GM21528 (cell line): ENCODE results near the gene ZFPM1.

Source experiments
- ATAC-seq: cut with Tn5 transposase; IDR thresholded peaks from one replicate; pipeline ENCODE4 v1.9.1; 2021; ENCODE audit warnings: mild to moderate bottlenecking, moderate library complexity; ENCODE audit not compliant: unreplicated experiment, low FRiP score

The ZFPM1 gene

DNA sequence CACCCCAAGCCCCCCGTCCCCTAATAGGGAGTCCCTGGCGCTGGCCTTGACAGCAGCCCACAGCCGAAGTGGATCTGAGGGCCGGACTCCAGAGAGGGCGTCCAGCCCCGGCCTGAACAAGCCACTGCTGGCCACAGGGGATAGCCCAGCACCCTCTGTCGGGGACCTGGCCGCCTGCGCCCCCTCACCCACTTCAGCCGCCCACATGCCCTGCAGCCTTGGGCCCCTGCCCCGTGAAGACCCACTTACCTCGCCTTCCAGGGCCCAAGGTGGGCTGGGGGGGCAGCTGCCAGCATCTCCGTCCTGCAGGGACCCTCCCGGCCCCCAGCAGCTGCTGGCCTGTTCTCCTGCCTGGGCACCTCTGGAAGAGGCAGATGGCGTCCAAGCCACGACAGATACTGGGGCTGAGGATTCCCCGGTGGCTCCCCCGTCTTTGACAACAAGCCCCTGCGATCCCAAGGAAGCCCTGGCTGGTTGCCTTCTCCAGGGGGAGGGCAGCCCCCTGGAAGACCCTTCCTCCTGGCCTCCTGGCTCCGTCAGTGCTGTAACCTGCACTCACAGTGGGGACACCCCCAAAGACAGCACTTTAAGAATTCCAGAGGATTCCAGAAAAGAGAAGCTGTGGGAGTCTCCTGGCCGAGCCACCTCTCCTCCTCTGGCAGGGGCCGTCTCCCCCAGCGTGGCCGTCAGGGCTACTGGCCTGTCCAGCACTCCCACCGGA lies 19.3 kb upstream of the ZFPM1 start:
- ATAC-seq = no peak

DNA sequence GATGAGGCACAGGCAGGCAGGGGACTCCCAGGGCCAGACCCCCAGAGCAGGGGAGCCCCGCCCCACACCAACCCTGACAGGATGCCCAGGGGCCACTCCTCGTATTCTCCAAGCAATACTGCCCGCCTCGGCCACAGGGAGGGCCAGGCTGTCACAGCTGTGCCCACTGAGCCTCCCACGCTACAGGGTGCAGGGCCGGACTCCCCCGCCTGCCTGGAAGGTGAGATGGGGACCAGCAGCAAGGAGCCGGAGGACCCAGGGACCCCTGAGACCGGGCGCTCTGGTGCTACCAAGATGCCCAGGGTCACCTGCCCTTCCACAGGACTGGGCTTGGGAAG lies 18.8 kb upstream of the ZFPM1 start:
- ATAC-seq = no peak

DNA sequence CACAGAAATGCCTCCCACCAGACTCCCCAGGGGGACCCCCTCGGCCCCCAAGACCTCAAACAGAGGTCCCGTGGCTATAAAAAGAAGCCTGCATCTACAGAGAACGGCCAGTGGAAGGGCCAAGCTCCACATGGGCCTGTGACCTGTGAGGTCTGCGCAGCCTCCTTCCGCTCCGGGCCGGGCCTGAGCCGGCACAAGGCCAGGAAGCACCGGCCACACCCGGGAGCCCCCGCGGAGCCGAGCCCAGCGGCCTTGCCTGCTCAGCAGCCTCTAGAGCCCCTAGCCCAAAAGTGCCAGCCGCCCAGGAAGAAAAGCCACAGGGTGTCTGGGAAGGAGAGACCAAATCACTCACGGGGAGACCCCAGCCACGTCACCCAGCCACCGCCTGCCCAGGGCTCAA lies 18.3 kb upstream of the ZFPM1 start:
- ATAC-seq = no peak

DNA sequence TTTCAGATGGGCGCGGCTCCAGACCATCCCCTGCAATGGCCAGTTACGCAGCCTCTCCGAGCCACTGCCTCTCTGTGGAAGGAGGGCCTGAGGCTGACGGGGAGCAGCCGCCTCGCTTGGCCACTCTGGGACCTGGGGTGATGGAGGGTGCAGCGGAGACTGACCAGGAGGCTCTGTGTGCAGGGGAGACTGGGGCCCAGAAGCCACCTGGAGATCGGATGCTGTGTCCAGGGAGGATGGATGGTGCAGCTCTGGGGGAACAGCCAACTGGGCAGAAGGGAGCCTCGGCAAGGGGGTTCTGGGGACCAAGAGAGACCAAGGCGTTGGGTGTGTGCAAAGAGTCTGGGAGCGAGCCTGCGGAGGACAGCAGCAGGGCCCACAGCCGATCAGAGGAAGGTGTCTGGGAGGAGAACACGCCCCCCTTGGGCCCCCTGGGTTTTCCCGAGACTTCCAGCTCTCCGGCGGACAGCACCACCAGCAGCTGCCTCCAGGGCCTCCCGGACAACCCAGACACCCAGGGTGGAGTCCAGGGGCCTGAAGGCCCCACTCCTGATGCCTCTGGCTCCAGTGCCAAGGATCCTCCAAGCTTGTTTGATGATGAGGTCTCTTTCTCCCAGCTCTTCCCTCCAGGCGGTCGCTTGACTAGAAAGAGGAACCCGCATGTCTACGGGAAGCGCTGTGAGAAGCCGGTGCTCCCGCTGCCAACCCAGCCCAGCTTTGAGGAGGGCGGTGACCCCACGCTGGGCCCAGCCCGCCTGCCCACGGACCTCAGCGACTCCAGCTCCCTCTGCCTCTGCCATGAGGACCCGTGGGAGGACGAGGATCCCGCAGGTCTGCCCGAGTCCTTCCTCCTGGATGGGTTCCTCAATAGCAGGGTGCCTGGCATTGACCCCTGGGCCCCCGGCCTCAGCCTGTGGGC lies 17.4 kb upstream of the ZFPM1 start:
- no peak for ATAC-seq

DNA sequence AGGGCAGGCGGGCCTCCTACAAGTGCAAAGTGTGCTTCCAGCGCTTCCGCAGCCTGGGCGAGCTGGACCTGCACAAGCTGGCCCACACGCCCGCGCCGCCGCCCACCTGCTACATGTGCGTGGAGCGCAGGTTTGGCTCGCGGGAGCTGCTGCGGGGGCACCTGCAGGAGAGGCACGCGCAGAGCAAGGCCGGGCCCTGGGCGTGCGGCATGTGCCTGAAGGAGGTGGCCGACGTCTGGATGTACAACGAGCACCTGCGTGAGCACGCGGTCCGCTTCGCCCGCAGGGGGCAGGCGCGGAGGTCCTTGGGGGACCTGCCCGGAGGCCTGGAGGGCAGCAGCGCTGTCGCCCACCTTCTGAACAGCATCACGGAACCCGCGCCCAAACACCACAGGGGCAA lies 16.3 kb upstream of the ZFPM1 start:
- no peak for ATAC-seq

DNA sequence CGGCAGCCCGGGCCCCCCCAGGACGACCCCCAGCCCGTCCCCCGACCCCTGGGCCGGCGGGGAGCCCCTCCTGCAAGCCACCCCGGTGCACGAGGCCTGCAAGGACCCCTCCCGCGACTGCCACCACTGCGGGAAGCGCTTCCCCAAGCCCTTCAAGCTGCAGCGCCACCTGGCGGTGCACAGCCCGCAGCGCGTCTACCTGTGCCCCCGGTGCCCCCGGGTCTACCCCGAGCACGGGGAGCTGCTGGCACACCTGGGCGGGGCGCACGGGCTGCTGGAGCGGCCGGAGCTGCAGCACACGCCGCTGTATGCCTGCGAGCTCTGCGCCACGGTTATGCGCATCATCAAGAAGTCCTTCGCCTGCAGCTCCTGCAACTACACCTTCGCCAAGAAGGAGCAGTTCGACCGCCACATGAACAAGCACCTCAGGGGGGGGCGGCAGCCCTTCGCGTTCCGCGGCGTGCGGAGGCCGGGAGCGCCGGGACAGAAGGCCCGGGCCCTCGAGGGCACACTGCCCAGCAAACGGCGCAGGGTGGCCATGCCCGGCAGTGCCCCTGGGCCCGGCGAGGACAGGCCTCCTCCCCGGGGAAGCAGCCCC lies 15.6 kb upstream of the ZFPM1 start:
- ATAC-seq = no peak

DNA sequence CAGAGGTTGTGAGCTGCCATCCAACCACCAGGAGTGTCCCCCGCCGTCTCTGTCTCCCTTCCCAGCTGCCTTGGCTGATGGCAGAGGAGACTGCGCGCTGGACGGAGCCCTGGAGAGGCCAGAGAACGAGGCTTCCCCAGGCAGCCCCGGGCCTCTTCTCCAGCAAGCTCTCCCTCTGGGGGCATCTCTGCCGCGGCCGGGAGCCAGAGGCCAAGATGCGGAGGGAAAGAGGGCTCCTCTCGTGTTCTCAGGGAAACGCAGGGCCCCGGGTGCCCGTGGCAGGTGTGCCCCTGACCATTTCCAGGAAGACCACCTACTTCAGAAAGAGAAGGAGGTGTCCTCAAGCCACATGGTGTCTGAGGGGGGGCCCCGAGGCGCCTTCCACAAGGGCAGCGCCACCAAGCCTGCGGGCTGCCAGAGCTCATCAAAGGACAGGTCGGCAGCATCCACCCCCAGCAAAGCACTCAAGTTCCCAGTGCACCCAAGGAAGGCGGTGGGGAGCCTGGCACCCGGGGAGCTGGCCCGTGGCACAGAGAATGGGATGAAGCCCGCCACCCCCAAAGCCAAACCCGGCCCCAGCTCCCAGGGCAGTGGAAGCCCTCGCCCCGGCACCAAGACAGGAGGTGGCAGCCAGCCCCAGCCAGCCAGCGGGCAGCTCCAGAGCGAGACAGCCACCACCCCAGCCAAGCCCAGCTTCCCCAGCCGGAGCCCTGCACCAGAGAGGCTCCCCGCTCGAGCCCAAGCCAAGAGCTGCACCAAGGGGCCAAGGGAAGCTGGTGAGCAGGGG lies 14.8 kb upstream of the ZFPM1 start:
- ATAC-seq = no peak

DNA sequence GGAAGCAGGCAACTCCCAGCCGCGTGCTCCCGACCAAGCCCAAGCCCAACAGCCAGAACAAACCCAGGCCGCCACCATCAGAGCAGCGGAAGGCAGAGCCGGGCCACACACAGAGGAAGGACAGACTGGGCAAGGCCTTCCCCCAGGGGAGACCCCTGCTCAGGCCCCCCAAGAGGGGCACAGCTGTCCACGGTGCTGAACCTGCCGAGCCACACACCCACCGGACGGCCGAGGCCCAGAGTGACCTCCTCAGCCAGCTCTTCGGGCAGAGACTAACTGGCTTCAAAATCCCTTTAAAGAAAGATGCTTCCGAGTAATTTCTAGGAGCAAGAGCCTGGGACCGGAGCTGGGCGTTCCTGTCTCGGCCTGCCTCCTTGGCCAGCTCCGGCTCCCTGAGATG lies 14.1 kb upstream of the ZFPM1 start:
- ATAC-seq = no peak

DNA sequence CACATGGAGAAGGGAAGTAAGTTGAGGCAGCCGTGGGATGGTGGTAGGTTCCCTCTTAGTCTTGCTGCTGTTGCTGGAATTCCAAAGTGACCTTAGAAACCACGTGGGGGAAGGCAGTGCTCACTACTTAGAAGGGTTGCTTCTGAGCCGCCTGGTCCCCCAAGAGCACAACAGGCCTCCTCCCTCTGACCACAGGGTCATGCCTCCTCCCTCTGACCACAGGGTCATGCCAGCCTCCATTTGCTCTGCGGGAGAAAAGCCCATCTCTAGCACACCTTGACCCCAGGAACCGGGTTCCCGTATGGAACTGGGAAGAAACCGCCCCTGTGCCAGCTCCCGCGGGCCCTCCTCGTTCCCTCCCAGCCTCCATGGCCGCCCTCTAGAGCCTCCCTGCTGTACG lies 13.4 kb upstream of the ZFPM1 start:
- ATAC-seq = no peak

DNA sequence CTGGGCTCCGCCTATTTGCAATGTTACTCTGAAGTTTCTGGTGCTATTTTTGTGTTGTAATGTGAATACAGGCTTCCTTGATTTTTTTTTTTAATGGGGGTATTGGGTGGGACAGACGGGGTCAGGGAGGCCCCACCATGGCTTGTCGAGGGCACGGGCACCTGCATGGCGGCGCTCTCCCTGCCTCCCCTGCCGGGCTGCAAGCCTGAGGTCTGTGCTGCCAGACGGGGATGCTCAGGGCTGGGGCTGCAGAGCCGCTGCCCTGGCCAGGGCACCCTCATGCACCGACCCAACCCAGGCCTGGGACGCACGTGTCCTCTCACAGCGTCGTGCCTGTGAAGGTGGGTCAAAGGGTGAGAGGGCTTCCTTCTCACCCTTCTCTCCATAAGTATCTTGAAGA lies 13.0 kb upstream of the ZFPM1 start:
- no peak for ATAC-seq

DNA sequence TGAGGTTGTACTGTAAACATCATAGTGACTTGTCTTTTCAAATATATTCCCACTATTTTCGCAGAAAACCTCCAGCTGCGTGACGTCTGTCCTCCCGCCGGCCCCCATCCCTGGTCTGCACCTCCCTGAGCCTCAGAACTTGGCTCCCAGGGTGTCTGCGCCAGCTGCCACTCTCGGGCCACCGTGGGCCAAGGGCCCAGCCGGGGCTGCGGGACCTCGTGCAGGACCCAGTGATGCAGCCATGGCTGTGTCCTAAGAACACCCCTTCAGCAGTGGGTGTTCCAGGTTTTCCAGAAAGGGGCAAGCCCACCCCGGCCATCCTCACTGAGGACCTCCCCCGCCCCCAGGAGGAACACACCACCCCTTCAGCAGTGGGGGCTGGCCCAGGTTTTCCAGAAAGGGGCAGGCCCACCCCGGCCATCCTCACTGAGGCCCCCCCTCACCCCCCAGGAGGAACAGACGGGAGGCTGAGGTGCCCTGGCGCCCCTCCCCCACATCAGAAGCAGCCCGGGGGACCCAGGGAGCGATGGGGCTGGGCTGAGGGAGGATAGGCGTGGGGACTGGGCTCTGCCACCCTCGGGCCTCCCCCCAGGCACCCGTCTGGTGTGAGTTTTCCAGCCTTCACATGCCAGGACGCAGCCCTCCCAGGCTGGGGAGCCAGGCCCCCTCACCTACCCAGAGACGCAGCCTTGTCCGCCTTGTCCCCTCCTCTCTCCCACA lies 12.2 kb upstream of the ZFPM1 start:
- no peak for ATAC-seq

DNA sequence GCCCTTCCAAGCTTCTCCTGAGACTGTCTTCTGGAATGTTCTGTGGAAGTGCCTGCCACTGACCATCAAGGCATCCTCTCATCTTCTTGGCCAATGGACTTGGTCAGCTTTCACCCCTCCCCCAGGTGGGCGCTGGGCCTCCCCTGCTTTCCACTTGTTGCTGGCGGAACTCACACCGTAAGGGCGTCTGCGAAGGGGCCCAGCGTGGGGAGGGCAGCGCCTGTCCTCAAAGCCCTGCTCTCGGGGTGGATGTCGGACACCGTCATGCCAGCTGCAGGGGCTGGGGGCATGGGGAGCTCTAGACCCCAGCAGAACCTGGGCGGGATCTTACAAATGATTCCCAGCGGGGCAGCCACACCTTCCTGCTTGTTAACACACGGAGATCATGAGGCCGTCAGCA lies 11.6 kb upstream of the ZFPM1 start:
- no peak for ATAC-seq

DNA sequence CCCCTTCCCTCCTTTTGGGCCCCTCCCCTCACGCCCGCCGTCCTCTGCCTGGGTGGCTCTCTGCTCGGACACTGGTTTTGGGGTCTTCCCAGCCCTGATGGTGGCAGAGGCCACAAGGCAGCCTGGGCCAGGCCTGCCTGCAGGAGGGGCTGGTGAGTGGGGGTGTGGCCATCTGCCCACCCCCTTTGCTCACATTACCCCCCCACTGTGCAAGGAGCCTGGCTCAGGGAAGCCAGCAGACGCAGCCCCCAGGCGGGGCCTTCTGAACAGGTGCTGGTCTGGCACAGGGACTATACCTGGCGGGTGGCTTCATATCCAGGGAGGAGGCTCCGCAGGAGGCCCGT lies 10.7 kb upstream of the ZFPM1 start:
- no peak for ATAC-seq

DNA sequence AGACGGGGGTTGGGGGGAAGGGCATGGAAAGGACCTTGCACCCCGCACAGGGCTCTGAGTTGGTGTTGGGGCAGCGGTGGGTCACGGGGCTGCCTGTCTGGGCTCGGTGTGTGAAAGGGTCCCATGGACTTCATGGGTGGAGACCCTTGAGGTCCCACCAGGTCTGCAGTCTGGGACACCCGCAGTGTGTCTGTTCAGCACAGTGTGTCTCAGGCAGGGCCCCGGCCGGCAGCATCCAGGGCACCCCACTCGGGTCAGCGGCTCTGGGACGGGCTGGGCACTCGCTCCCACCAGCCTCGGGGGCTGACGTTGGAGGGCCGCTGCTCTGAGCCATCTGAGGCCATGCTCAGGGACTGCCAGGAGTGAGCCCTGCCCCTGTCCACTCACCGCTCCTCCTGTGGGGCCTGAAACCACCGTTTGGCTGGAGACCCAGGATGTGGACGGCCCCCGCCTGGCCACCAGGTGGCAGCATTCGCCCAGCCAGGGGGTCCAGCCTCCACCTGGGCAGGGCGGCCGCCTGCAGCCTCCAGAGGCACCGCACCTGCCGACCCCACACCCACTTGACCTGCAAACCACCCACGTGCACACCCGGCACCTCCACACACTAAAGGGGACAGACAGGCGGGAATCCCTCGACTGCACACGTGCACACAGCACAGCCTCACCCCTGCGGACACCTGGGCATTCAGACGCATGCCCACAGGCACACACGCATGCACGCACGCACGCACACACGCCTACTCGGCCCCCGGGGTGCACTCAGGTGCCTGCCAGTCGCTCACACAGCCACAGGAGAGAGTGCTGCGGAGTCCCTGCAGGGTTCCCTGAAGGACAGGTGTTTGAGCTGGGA lies 10.1 kb upstream of the ZFPM1 start:
- ATAC-seq = peak; percentile 49

DNA sequence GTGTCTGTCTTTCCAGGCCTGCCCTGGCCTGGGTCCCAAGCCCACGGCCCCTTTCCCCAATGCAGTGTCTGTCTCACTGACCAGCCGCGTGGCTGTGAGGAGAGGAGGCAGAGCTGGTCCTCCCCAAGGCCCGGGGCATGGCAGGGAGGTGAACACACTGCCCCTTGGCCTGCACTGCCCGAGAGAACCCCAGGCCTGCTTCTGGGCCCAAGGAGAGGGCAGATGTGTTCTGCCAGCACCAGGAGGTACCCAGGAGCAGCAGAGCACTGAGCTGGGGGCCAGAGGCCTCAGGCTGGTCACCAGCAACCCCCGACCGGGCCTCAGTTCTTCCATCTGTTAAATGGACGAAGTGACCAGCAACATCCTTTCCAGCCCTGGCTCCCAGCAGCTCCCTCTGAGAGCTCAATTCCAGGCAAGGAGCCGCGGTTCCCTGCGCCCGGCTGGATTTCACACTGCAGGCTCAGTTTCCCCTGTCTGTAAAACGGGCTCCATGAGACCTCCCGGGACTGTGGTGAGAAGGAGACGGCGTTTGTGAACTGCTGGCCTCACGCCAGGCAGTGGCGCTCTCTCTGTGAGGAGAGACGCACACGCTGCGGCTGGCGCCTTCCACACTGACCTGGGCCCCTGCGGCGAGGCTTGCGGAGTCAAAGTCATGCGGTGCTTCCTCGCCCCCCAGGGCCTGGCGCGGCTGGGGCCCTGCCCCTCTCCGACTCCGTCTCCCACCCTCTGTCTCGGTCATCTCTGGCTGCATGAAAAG lies 8.1 kb upstream of the ZFPM1 start:
- ATAC-seq = no peak

DNA sequence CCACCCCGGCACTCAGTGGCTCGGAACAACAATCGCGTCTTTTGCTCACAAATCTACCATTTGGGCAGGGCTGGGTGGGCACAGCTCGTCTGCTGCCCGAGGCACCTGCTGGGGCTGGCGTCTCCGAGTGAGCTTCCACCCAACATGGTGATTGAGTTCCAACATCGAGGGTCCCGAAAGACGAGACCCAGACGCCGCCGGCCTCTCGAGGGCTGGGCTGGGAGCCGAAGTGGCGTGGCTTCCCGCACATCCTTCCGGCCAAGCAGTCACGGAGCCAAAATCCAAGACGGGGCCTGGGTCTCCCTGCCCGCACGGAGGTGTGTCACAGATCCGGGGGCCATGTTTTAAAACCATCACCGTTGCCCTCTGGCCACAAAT lies 7.5 kb upstream of the ZFPM1 start:
- ATAC-seq = no peak

DNA sequence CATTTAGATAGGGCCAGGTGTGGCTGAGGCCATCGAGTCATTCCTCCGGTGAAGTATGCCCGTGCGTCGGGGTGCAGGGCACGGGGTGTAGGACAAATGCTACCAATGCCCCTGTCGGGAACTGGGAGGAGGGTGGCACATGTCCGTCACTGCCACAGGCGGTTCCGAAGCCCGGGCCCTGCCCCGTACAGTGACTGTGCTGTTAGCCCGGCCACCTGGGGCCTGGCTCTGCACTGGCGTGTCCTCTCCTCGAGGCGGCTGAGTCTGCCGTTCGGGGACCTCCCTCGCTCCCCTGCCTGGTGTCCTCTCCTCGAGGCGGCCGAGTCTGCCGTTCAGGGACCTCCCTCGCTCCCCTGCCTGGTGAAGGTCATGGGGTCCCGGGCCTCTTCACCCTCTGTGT lies 7.0 kb upstream of the ZFPM1 start:
- no peak for ATAC-seq

DNA sequence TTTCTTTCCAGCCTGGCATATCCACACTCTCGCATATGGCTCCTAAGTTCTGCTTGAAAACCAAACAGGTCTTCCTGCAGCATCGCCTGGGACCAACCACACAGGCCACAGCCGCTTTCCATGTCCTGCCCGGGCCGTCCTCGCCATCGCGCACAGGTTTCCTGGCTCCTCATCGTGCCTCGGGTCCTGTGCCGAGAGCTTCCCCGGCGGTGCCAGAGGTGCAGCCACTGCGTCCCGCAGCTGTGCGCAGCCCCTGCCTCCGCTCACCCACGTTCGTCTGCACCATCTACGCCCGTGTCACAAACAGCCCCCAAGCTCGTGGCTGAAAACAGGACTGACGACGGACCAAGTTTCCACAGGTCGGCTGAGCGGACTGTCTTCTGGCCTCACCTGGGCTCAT lies 6.3 kb upstream of the ZFPM1 start:
- ATAC-seq = no peak

DNA sequence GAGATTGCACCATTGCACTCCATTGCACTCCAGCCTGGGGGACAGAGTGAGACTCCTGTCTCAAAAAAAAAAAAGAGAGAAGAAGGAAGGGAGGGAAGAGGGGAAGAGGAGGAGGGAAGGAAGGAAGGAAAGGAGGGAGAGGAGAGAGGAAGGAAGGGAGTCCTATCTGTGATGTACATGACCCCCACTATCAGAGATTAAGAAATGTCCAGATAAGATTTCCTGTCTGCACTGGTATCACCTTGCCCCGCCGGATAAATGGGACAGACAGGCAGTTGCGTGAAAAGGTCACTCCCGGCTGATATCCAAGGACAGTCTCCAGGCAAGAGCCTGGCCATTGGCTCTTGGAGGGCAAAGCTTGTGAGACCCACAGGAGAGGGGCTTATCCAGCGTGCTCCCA lies 5.2 kb upstream of the ZFPM1 start:
- no peak for ATAC-seq
